ENCODE results near the gene PTRHD1. TPM values are rescaled to one million over a fixed set of nuclear protein-coding genes. Genes with fewer than 3 reads are reported as not detected.
A peak's percentile ranks its signal among the peaks of the same experiment; 100 is the strongest.

The PTRHD1 gene
- total and polyA plus RNA-seq, 2 donors: 25.3 to 44.0 TPM

- no peaks in the 10 kb centered on the region for H3K27me3 ChIP-seq (ENCODE audit: control insufficient read depth in 2 of 2, insufficient read depth in 1 of 2, low read length in 1 of 2)
- WGBS: 96% methylated on average over 3 of the region's 3 CpGs
- no peak overlapping the region for H3K27ac ChIP-seq (ENCODE audit: low read depth in 1 of 2, low read length in 1 of 2)
- no peak overlapping the region for H3K4me3 ChIP-seq (ENCODE audit: low read length in 2 of 2)
- H3K4me1 ChIP-seq (ENCODE audit: control insufficient read depth in 2 of 2, insufficient read depth in 2 of 2, low read length in 2 of 2): no peaks in the 10 kb centered on the region
- DNase-seq (ENCODE audit: low read depth in 6 of 9, low spot score in 9 of 9): no peak
- peaks cover 3 to 6% of the 10 kb centered on the region in 2 donors for H3K36me3 ChIP-seq (ENCODE audit: control insufficient read depth in 2 of 2, insufficient read depth in 2 of 2, low read length in 1 of 2)
- H3K9me3 ChIP-seq (ENCODE audit: control insufficient read depth in 2 of 2, insufficient read depth in 1 of 2, low read length in 1 of 2): no peaks in the 10 kb centered on the region
Measured at GRCh38 chr2:24774373-24774772, 18.8 kb downstream of the PTRHD1 start.

DNA sequence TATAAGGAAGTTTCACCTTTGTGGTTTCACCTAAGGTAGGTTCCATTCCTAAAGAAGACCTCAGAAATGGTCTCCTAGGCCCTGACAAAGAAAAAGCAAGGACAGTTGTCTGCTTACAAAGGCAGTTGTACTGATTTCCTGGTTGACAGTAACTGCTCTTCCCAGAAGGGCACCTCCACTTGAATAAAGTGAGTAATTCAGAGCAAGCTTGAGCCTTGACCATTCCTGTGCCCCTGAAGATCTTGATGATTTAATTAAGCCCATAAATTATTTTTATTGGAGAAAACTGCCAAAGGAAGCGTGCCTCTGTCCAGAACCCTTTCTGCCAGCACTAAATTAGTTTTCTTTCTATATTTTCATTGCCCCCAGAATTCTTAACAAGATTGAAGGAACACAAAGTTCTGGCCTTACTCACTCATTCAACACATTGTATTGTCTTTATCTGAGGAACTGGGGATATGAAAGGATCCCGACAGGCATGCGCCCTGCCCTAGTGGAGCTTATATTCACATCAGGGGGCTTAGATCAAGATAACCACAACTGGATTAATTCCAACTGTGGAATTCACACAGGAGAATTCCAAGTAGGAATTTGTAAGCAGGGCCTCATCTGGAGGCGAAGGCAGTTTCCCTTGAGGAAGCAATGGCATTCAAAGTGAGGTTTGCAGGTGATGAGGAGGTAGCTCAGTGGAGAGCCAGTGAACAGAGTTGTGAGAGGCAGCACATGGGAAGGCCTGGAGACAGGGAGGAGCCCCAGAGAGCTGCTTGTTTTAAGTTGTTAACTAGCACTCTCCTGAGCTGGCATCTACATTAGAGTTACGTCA is 21.2 kb downstream of the PTRHD1 start:
- H3K4me1 ChIP-seq (ENCODE audit: control insufficient read depth in 2 of 2, insufficient read depth in 2 of 2, low read length in 2 of 2): no peaks in the 10 kb centered on the region
- H3K36me3 ChIP-seq (ENCODE audit: control insufficient read depth in 2 of 2, insufficient read depth in 2 of 2, low read length in 1 of 2): peaks cover 13 to 16% of the 10 kb centered on the region in 2 donors
- H3K27me3 ChIP-seq (ENCODE audit: control insufficient read depth in 2 of 2, insufficient read depth in 1 of 2, low read length in 1 of 2): no peaks in the 10 kb centered on the region
- H3K27ac ChIP-seq (ENCODE audit: low read depth in 1 of 2, low read length in 1 of 2): no peak overlapping the region
- no peak overlapping the region for H3K4me3 ChIP-seq (ENCODE audit: low read length in 2 of 2)
- H3K9me3 ChIP-seq (ENCODE audit: control insufficient read depth in 2 of 2, insufficient read depth in 1 of 2, low read length in 1 of 2): no peaks in the 10 kb centered on the region
- whole genome bisulfite sequencing: 98% methylated on average over 5 of the region's 5 CpGs
- DNase-seq (ENCODE audit: low read depth in 6 of 9, low spot score in 9 of 9): no peak

DNA sequence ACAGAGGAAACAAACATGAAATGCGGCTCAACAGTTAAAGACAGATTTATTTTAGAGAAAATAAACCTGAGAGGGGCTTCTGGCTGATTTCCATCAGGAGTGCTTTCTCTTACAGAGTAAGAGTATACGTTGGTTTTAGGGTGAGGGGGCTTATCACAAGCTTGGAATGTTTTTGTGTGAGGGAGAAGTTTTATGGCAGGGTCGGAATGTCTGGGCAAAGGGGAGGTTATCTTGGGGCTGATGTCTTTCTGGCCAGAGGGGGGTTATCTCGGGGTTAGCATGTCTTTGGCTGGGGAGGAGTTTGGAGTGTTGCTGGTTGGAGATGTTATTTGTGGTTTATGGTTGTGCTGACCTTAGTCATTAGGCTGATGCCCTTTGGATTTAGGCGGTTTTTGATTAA is 22.1 kb downstream of the PTRHD1 start:
- Histone ChIP-seq H3K4me3 (ENCODE audit: low read length in 2 of 2) (no peak overlapping the region), H3K27ac (ENCODE audit: low read depth in 1 of 2, low read length in 1 of 2) (no peak overlapping the region), H3K4me1 (ENCODE audit: control insufficient read depth in 2 of 2, insufficient read depth in 2 of 2, low read length in 2 of 2) (peaks cover 0 to 5% of the 10 kb centered on the region in 2 donors), H3K9me3 (ENCODE audit: control insufficient read depth in 2 of 2, insufficient read depth in 1 of 2, low read length in 1 of 2) (no peaks in the 10 kb centered on the region), H3K27me3 (ENCODE audit: control insufficient read depth in 2 of 2, insufficient read depth in 1 of 2, low read length in 1 of 2) (no peaks in the 10 kb centered on the region), H3K36me3 (ENCODE audit: control insufficient read depth in 2 of 2, insufficient read depth in 2 of 2, low read length in 1 of 2) (peaks cover 13 to 21% of the 10 kb centered on the region in 2 donors)
- 98% methylated on average over 5 of the region's 5 CpGs for WGBS
- DNase-seq (ENCODE audit: low read depth in 6 of 9, low spot score in 9 of 9): no peak

DNA sequence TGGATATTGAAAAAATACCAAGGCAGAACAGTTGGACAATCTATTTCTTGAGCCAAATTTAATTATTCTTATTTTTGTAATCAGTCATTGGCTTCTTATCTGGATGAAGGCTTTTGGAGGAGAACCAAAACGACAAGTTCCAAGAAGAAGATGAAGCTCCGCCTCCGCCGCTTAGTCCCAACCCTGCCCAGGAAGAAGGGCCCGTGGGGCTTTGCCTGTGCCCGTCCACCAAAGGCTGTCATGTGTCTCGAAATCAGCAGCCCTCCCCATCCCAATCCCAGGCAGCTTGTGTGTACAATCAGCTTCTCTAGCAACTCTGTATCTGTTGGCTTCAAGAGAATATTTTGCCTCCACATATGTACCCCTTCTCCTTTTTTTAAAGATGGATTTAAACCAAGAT is 24.6 kb downstream of the PTRHD1 start:
- peaks cover 21 to 31% of the 10 kb centered on the region in 2 donors for H3K36me3 ChIP-seq (ENCODE audit: control insufficient read depth in 2 of 2, insufficient read depth in 2 of 2, low read length in 1 of 2)
- no peak for DNase-seq (ENCODE audit: low read depth in 6 of 9, low spot score in 9 of 9)

DNA sequence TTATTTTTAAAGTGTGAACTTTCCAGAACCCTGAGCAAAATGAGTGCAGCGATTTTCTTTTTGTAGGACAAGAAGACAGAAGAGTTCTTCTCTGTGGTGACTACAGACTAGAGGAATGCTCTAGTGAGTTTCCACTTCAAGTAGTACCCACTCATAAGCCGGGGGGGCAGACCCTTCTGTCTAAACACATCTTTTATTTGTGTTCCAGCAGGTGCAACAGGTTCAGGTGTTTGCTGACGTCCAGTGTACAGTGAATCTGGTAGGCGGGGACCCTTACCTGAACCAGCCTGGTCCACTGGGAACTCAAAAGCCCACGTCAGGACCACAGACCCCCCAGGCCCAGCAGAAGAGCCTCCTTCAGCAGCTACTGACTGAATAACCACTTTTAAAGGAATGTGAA is 25.2 kb downstream of the PTRHD1 start:
- 97% methylated on average over 5 of the region's 5 CpGs for WGBS
- DNase-seq (ENCODE audit: low read depth in 6 of 9, low spot score in 9 of 9): no peak
- Histone ChIP-seq H3K4me3 (ENCODE audit: low read length in 2 of 2) (no peak overlapping the region), H3K4me1 (ENCODE audit: control insufficient read depth in 2 of 2, insufficient read depth in 2 of 2, low read length in 2 of 2) (peaks cover 0 to 5% of the 10 kb centered on the region in 2 donors), H3K27ac (ENCODE audit: low read depth in 1 of 2, low read length in 1 of 2) (no peak overlapping the region), H3K27me3 (ENCODE audit: control insufficient read depth in 2 of 2, insufficient read depth in 1 of 2, low read length in 1 of 2) (no peaks in the 10 kb centered on the region), H3K36me3 (ENCODE audit: control insufficient read depth in 2 of 2, insufficient read depth in 2 of 2, low read length in 1 of 2) (peaks cover 22 to 31% of the 10 kb centered on the region in 2 donors), H3K9me3 (ENCODE audit: control insufficient read depth in 2 of 2, insufficient read depth in 1 of 2, low read length in 1 of 2) (no peaks in the 10 kb centered on the region)

More for the DNA sequence above, 24.6 kb downstream of the PTRHD1 start:
- no peaks in the 10 kb centered on the region for H3K9me3 ChIP-seq (ENCODE audit: control insufficient read depth in 2 of 2, insufficient read depth in 1 of 2, low read length in 1 of 2)
- peaks cover 0 to 5% of the 10 kb centered on the region in 2 donors for H3K4me1 ChIP-seq (ENCODE audit: control insufficient read depth in 2 of 2, insufficient read depth in 2 of 2, low read length in 2 of 2)
- H3K27ac ChIP-seq (ENCODE audit: low read depth in 1 of 2, low read length in 1 of 2): no peak overlapping the region
- no peaks in the 10 kb centered on the region for H3K27me3 ChIP-seq (ENCODE audit: control insufficient read depth in 2 of 2, insufficient read depth in 1 of 2, low read length in 1 of 2)
- H3K4me3 ChIP-seq (ENCODE audit: low read length in 2 of 2): no peak overlapping the region
- 96% methylated on average over 7 of the region's 7 CpGs for WGBS

- H3K9me3 ChIP-seq (ENCODE audit: control insufficient read depth in 2 of 2, insufficient read depth in 1 of 2, low read length in 1 of 2): no peaks in the 10 kb centered on the region
- peaks cover 33 to 44% of the 10 kb centered on the region in 2 donors for H3K36me3 ChIP-seq (ENCODE audit: control insufficient read depth in 2 of 2, insufficient read depth in 2 of 2, low read length in 1 of 2)
- peaks cover 0 to 5% of the 10 kb centered on the region in 2 donors for H3K4me1 ChIP-seq (ENCODE audit: control insufficient read depth in 2 of 2, insufficient read depth in 2 of 2, low read length in 2 of 2)
- peak in 1 of 9 donors; percentile 15 for DNase-seq (ENCODE audit: low read depth in 6 of 9, low spot score in 9 of 9)
- H3K27ac ChIP-seq (ENCODE audit: low read depth in 1 of 2, low read length in 1 of 2): no peak overlapping the region
- 61% methylated on average over 6 of the region's 6 CpGs for WGBS
- H3K27me3 ChIP-seq (ENCODE audit: control insufficient read depth in 2 of 2, insufficient read depth in 1 of 2, low read length in 1 of 2): no peaks in the 10 kb centered on the region
- no peak overlapping the region for H3K4me3 ChIP-seq (ENCODE audit: low read length in 2 of 2)
Measured at GRCh38 chr2:24766609-24767008, 26.6 kb downstream of the PTRHD1 start.

DNA sequence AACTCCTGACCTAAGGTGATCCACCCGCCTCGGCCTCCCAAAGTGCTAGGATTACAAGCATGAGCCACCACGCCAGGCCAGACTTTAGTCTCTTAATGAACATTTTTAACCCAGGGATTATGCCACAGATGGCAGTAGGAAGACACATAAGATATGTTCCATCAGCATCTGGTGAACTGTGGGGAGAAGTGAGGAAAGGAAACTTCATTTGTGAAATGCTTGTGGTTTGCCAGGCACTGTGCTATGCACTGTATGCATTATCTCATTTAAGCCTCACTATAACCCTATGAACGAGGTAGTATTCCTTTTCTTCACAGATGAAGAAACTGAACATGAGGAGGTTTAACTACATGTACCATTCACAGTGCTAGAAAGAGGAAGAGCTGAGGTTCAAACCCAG is 29.3 kb downstream of the PTRHD1 start:
- no peak overlapping the region for H3K27ac ChIP-seq (ENCODE audit: low read depth in 1 of 2, low read length in 1 of 2)
- DNase-seq (ENCODE audit: low read depth in 6 of 9, low spot score in 9 of 9): no peak
- peaks cover 0 to 5% of the 10 kb centered on the region in 2 donors for H3K4me1 ChIP-seq (ENCODE audit: control insufficient read depth in 2 of 2, insufficient read depth in 2 of 2, low read length in 2 of 2)
- WGBS: 97% methylated on average over 4 of the region's 4 CpGs
- H3K27me3 ChIP-seq (ENCODE audit: control insufficient read depth in 2 of 2, insufficient read depth in 1 of 2, low read length in 1 of 2): no peaks in the 10 kb centered on the region
- H3K9me3 ChIP-seq (ENCODE audit: control insufficient read depth in 2 of 2, insufficient read depth in 1 of 2, low read length in 1 of 2): no peaks in the 10 kb centered on the region
- H3K4me3 ChIP-seq (ENCODE audit: low read length in 2 of 2): no peak overlapping the region
- peaks cover 30 to 42% of the 10 kb centered on the region in 2 donors for H3K36me3 ChIP-seq (ENCODE audit: control insufficient read depth in 2 of 2, insufficient read depth in 2 of 2, low read length in 1 of 2)

DNA sequence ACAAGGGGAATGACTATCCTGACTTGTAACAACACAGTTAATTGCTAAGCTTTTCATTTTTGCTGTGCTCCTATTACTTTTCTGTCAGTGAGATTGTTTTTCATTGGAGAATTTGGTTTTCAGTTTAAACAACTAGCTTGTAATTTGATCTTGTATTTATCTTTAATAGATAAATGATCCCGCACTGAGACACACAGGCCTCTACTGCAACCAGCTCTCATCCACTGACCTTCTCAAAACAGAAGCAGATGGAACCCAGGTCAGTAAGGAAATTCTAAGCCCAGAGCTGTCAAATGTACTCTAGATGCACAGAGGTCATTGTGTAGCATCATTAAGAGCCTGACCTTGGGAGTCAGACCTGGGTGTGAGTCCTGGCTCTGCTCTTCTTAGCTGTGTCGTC is 30.7 kb downstream of the PTRHD1 start:
- Histone ChIP-seq H3K27me3 (ENCODE audit: control insufficient read depth in 2 of 2, insufficient read depth in 1 of 2, low read length in 1 of 2) (no peaks in the 10 kb centered on the region), H3K4me3 (ENCODE audit: low read length in 2 of 2) (no peak overlapping the region), H3K9me3 (ENCODE audit: control insufficient read depth in 2 of 2, insufficient read depth in 1 of 2, low read length in 1 of 2) (no peaks in the 10 kb centered on the region), H3K27ac (ENCODE audit: low read depth in 1 of 2, low read length in 1 of 2) (no peak overlapping the region), H3K4me1 (ENCODE audit: control insufficient read depth in 2 of 2, insufficient read depth in 2 of 2, low read length in 2 of 2) (peaks cover 0 to 5% of the 10 kb centered on the region in 2 donors), H3K36me3 (ENCODE audit: control insufficient read depth in 2 of 2, insufficient read depth in 2 of 2, low read length in 1 of 2) (peaks cover 29 to 43% of the 10 kb centered on the region in 2 donors)
- 95% methylated on average over 2 of the region's 2 CpGs for WGBS
- no peak for DNase-seq (ENCODE audit: low read depth in 6 of 9, low spot score in 9 of 9)

- H3K36me3 ChIP-seq (ENCODE audit: control insufficient read depth in 2 of 2, insufficient read depth in 2 of 2, low read length in 1 of 2): peaks cover 29 to 43% of the 10 kb centered on the region in 2 donors
- 97% methylated on average over 5 of the region's 5 CpGs for WGBS
- no peak overlapping the region for H3K27ac ChIP-seq (ENCODE audit: low read depth in 1 of 2, low read length in 1 of 2)
- H3K4me3 ChIP-seq (ENCODE audit: low read length in 2 of 2): no peak overlapping the region
- H3K27me3 ChIP-seq (ENCODE audit: control insufficient read depth in 2 of 2, insufficient read depth in 1 of 2, low read length in 1 of 2): no peaks in the 10 kb centered on the region
- peaks cover 0 to 5% of the 10 kb centered on the region in 2 donors for H3K4me1 ChIP-seq (ENCODE audit: control insufficient read depth in 2 of 2, insufficient read depth in 2 of 2, low read length in 2 of 2)
- no peak for DNase-seq (ENCODE audit: low read depth in 6 of 9, low spot score in 9 of 9)
- no peaks in the 10 kb centered on the region for H3K9me3 ChIP-seq (ENCODE audit: control insufficient read depth in 2 of 2, insufficient read depth in 1 of 2, low read length in 1 of 2)
Measured at GRCh38 chr2:24761866-24762265, 31.3 kb downstream of the PTRHD1 start.
